ES-I3 (cell line): ENCODE results near the gene PRORP.
A peak's percentile ranks its signal among the peaks of the same experiment; 100 is the strongest.
"Not testable (repeated sequence)": the region's sequence is repeated elsewhere in the genome, so short reads cannot be mapped to it uniquely, and the experiment has no call there.

Experiments used
- H3K36me3 ChIP-seq: 2 replicates; pipeline ENCODE4 v1.6.1; 2013; ENCODE audit warnings: mild to moderate bottlenecking, low read length, control low read depth, moderate library complexity; ENCODE audit not compliant: insufficient read depth
- H3K4me1 ChIP-seq: 2 replicates; pipeline ENCODE4 v1.6.1; 2013; ENCODE audit warnings: mild to moderate bottlenecking, control low read depth, low read length; ENCODE audit not compliant: insufficient read depth
- H3K9ac ChIP-seq: 2 replicates; pipeline ENCODE4 v1.6.1; 2013; ENCODE audit warnings: low read depth, mild to moderate bottlenecking, low read length, moderate library complexity
- H3K9me3 ChIP-seq: 2 replicates; pipeline ENCODE4 v1.6.1; 2013; ENCODE audit warnings: mild to moderate bottlenecking, low read length, moderate library complexity; ENCODE audit not compliant: control insufficient read depth, insufficient read depth

The PRORP gene

DNA sequence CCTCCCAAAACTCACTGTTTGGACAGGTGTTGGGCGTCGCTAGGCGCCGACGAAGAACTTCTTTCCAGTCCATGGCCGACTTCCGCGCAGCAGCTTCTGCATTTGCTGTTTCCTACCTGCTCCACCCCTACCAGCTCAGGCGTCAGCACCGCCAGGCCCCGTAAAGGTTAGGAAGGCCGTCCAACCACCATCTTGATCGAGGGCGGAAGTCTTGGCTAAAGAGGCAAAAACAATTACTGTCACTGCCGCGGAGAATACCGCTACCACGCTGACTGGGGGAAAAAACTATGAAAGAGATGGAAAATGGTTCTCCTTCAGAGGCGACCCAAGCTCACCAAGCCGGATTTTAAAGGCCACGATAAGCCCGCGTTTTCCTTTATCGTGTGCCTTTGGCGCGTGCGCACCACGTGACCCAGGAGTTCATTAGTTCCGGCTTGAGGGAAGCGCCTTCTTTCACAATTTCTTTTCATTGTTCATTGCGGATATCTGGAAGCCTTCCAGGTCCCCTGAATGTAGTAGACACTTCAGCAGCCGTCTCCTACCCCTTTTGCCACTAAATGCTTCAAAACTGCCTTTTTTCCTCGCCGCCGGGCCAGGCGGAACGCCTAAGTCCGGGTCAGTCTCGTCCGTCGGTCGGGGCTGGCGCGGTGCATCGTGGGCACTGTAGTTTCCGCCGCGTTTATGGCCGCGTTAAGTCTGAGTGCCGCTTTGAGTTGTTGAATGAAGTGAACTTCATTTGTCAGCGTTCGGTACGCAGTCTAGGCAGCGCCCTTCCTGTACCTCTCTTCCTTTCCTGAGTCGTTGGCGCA, at the start of gene PRORP, which contains the start of gene PPP2R3C:
PRORP (plus strand) TSS at position 666 of the 809 bp plus-strand sequence. CDS start 694 bp downstream, outside the sequence.
PPP2R3C (minus strand) TSS at position 104 of the 809 bp plus-strand sequence; CDS start at position 73, 31 bp downstream.
- Histone ChIP-seq H3K9ac (peak within 1 kb of the TSS; percentile 95), H3K9me3 (no peaks in the 10 kb centered on the region), H3K4me1 (peaks cover 8% of the 10 kb centered on the region; the same call in 1 of the 2 replicates), H3K36me3 (no peaks in the 10 kb centered on the region)

DNA sequence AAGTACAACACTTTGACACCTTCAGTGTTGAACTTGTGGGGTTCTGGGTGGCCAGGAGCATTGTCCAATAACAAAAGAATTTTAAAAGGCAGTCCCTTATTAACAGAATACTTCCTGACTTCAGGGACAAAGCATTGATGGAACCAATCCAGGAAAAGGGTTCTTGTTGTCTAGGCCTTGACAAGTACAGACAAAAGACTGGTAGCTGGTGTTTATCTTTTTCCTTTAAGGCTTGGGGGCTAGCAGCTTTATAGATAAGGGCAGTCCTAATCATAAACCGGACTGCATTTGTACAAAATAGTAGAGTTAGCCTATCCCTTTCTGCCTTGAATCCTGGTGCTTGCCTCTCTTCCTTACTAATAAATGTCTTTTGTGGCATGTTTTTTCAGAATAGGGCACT, 48.9 kb upstream of the PRORP start:
- Histone ChIP-seq H3K36me3 (peaks cover 6% of the 10 kb centered on the region; the same call in 1 of the 2 replicates), H3K9ac (no peak overlapping the region)

DNA sequence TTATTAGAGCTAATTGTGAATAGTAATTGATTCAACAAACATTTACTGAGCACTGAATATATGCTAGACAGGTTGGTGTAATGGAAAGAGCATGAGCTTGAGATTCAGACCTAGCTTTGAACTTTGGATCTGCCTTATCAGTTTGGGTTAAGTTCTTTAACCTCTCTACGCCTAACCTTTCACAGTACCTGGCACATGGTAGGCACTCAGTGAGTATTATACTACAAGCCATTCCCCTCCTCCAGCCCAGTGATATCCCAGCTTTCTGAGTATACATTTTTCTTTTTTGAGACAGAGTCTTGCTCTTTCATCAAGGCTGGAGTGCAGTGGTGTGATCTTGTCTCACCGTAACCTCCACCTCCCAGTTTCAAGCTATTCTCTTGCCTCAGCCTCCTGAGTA, 44.3 kb upstream of the PRORP start:
- no peak overlapping the region for H3K9ac ChIP-seq
- H3K9me3 ChIP-seq, result no peaks in the 10 kb centered on the region
- no peaks in the 10 kb centered on the region for H3K4me1 ChIP-seq
- no peaks in the 10 kb centered on the region for H3K36me3 ChIP-seq

More for the DNA sequence above, 48.9 kb upstream of the PRORP start:
- H3K4me1 ChIP-seq, result no peaks in the 10 kb centered on the region
- no peaks in the 10 kb centered on the region for H3K9me3 ChIP-seq

DNA sequence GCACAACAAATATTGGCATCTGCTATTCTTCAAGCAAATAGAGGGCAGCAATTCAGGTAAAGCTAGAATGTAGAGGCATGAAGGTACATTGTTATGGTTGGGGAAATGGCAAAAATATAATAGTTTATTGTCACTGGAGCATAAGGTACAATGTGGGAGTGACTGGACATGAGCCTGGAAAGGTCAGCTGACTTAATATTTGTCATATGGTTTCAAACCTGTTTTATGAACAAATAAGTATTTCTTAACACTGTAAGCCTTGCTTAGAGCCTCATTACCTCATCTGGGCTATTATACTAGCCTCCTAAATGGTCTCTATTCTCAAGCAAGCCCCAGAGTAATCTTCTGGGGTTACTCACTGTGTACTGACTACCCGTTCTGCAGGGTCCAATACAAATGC, 42.6 kb upstream of the PRORP start:
- Histone ChIP-seq H3K9me3 (no peaks in the 10 kb centered on the region), H3K4me1 (no peaks in the 10 kb centered on the region), H3K9ac (no peak overlapping the region), H3K36me3 (no peaks in the 10 kb centered on the region; the same call in 1 of the 2 replicates)

DNA sequence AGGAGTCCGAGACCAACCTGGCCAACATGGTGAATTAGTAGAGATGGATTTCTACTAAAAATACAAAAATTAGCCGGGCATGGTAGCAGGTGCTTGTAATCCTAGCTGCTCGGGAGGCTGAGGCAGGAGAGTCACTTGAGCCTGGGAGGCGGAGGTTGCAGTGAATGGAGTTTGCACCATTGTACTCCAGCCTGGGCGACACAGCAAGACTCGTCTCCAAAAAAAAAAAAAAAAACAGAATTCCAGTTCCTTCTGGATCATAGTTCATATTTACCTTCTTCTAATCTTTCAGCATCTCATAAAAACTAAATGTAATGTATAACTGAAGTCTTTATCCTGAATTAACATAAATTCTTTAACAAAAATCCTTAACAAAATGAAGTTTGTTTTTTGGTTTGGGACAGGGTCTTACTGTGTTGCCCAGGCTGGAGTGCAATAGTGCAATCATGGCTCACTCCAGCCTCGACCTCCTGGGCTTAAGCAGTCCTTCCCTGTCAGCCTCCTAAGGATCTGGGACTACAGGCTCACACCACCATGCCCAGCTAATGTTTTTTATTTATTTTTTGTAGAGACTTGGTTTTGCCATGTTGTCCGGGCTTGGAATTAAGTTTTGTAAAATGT, 38.7 kb upstream of the PRORP start:
- Histone ChIP-seq H3K9me3 (no peaks in the 10 kb centered on the region), H3K36me3 (no peaks in the 10 kb centered on the region; the same call in 1 of the 2 replicates), H3K9ac (no peak overlapping the region)

DNA sequence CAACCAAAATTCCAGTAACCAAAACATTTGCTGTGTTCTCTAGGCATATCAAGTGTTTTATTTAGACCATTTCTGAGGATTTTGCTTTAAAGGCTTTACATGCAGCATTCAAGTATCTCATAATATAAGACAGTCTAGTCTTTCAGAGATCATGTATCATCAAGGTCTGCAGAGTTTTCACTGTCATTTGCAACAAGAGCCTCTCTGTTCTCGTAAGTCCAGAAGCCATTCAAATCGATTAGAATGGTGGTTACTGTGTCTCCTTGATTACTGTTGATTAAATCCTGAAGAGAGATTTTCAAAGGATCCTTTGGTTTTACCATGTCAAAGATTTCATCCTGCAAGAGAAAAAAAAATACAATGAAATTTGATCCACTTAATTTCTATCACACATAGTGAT, 36.9 kb upstream of the PRORP start:
- Histone ChIP-seq H3K9me3 (no peaks in the 10 kb centered on the region; the same call in 1 of the 2 replicates), H3K9ac (no peak overlapping the region), H3K36me3 (no peaks in the 10 kb centered on the region; the same call in 1 of the 2 replicates), H3K4me1 (no peaks in the 10 kb centered on the region)

More for the DNA sequence above, 38.7 kb upstream of the PRORP start:
- no peaks in the 10 kb centered on the region for H3K4me1 ChIP-seq

DNA sequence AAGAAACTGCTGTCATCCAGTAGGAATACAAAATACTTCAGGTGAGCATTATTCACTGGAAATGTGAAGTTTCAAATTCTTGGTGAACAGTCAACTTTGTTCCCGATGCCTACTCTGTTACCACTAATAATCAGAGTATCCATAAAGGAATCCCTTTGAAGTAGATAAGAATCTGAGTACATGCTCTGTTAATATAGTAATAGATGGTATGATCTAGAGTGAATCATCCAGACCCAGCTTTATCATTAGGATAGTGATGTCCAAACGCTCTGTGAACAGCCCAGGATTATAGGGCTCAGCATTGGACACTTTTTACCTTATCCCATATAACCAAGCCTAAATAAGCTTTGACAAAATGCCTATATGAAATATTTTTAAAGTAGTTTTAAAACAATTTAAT, 33.8 kb upstream of the PRORP start:
- Histone ChIP-seq H3K36me3 (no peaks in the 10 kb centered on the region; the same call in 1 of the 2 replicates), H3K9ac (no peak overlapping the region), H3K4me1 (no peaks in the 10 kb centered on the region), H3K9me3 (no peaks in the 10 kb centered on the region; the same call in 1 of the 2 replicates)

DNA sequence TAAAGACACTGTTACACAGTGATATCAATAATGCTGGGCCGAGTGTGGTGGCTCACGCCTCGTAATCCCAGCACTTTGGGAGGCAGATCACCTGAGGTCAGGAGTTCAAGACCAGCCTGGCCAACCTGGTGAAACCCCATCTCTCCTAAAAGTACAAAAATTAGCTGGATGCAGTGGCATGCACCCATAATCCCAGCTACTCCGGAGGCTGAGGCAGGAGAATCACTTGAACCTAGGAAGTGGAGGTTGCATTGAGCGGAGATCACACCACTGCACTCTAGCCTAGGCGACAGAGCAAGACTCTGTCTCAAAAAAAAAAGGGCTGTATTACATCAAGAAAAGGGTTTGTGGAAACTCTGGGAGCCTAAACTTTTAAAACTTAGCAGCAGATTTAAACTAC, 27.7 kb upstream of the PRORP start:
- not testable (repeated sequence) for H3K4me1 ChIP-seq, H3K36me3 ChIP-seq, H3K9ac ChIP-seq, H3K9me3 ChIP-seq

DNA sequence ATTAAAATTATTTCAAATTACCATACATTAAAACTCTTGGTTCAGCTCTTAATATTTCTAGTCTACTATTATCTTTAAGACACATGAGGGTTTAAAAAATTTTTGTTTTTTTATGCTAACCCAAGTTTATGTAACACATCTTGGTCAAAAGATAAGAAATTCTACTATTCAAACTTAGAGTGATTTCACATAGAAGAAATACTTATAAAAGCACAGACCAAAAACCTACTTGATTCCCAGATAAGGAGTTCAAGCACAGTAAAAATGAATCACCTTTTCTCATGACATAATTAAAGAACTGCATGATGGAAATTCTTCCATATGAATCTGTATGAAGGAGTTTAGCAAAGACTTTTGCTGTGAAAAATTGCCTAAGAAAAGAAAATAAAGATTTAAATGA, 14.5 kb upstream of the PRORP start:
- H3K9me3 ChIP-seq, result no peaks in the 10 kb centered on the region; the same call in 1 of the 2 replicates
- no peaks in the 10 kb centered on the region for H3K4me1 ChIP-seq
- H3K36me3 ChIP-seq, result 0 out of 2 replicates have a peak, but pooled peaks cover 8% of the 10 kb centered on the region
- no peak overlapping the region for H3K9ac ChIP-seq

DNA sequence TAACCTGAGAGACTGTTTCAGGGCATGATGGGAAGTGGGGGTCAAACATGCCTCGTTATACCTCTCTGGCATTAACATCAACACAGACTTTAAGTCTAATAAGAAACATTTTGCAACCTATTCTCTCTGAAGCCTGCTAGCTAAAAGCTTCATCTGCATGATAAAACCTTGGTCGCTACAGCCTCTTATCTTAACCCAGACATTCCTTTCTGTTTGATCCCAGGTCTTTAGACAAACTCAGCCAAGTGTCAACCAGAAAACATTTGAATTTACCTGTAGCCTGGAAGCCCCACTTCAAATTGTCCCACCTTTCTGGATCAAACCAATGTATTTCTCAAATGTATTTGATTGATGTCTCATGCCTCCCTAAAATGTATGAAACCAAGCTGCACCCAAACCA, 9.7 kb upstream of the PRORP start:
- Histone ChIP-seq H3K4me1 (no peaks in the 10 kb centered on the region), H3K36me3 (0 out of 2 replicates have a peak, but pooled peaks cover 8% of the 10 kb centered on the region), H3K9me3 (no peaks in the 10 kb centered on the region; the same call in 1 of the 2 replicates), H3K9ac (no peak overlapping the region)

DNA sequence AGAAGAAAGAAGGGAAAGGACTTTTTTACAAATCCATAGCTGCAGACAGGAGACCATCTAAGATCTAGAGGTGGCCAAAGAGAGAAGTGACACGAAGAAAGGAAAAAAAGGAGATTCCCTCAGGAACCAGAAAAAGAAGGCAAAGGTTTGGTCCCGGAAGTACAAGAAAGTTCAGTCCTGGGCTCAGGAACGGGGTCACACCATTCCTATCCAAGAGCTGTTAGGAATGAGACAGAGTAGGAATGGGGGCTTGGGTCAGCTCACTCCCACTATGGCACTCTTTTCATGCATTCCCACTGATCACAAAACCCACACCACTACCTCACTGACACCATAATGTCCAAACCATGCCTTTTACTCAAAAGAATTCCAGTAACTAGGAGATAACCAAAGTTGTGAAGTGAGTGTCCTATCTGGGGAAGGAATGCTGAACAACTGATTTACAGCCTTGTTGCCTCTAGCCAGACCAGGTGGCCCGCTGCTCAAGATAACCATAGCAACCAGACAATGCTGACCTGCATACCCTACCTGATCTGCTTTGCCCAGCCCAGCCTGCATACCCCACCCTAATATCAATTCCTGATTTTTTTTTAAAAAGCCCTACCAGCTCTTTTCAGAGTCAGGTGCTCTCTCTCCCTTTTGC, 8.9 kb upstream of the PRORP start:
- Histone ChIP-seq H3K9ac (no peak overlapping the region), H3K9me3 (no peaks in the 10 kb centered on the region; the same call in 1 of the 2 replicates), H3K36me3 (0 out of 2 replicates have a peak, but pooled peaks cover 8% of the 10 kb centered on the region), H3K4me1 (no peaks in the 10 kb centered on the region)

DNA sequence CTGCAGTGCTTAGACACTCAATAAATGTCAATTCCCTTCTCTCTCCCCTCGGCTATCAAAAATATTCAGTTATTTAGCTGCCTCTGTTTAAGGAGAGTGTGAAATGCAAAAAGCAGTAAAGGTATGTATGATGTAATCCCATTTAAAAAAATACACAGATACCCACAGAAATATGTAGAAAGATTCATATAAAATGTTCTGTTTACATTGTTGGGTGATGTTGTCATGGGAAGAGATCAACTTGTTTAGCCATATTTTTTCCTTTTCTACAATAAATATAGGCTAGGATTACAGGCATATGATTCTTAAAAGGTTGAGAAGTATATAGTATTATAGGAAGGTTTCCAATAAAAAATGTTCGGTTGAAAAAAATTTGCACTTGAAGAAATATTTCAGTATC, 8.3 kb upstream of the PRORP start:
- no peaks in the 10 kb centered on the region; the same call in 1 of the 2 replicates for H3K9me3 ChIP-seq
- no peaks in the 10 kb centered on the region for H3K4me1 ChIP-seq
- 0 out of 2 replicates have a peak, but pooled peaks cover 8% of the 10 kb centered on the region for H3K36me3 ChIP-seq
- H3K9ac ChIP-seq, result no peak overlapping the region

DNA sequence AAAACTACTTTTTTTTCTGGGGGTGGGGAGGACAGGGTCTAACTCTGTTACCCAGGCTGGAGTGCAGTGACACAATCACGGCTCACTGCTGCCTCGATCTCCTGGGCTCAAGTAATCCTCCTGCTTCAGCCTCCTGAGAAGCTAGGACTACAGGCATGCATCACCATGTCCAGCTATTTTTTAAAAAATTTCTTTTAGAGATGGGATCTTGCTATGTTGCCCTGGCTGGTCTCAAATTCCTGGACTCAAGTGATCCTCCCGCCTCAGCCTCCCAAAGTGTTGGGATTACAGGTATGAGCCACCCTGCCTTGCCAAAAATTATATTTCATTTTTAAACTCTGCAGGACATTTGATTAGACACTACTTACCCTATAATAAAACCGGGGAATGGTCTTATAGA, 6.1 kb upstream of the PRORP start:
- Histone ChIP-seq H3K9me3 (no peaks in the 10 kb centered on the region; the same call in 1 of the 2 replicates), H3K4me1 (0 out of 2 replicates have a peak, but pooled peaks cover 4% of the 10 kb centered on the region), H3K36me3 (0 out of 2 replicates have a peak, but pooled peaks cover 3% of the 10 kb centered on the region), H3K9ac (no peak overlapping the region)

DNA sequence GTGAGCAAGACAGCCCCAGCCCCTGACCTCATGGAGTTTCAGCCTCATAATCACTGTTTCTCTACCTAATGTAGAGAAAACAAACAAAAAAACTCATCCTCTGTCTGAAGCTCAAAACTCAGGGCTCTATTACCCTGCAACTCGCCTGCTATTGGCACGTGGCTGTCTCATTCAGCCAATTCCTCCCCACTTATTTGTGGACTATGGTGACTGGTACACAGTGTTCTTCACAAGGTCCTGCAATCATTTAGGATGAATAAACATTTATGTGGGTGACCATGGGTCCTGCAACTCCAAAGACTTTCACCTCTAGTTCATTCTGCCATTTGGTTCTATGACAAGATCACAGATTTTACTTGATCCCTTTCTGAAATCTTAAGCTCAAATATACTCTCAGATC, 5.2 kb upstream of the PRORP start:
- Histone ChIP-seq H3K36me3 (no peaks in the 10 kb centered on the region), H3K9ac (no peak overlapping the region), H3K9me3 (no peaks in the 10 kb centered on the region), H3K4me1 (0 out of 2 replicates have a peak, but pooled peaks cover 4% of the 10 kb centered on the region)
